GM18519 (cell line): ENCODE measurements around the gene CYP2S1.
"Not testable (repeated sequence)": the region's sequence is repeated elsewhere in the genome, so short reads cannot be mapped to it uniquely, and the experiment has no call there.

ENCODE experiments used
- ATAC-seq: cut with Tn5 transposase; IDR thresholded peaks from one replicate; pipeline ENCODE4 v1.9.1; 2021; ENCODE audit warnings: mild to moderate bottlenecking, moderate library complexity; ENCODE audit not compliant: unreplicated experiment, low FRiP score

Gene CYP2S1

GRCh38 chr19:41225238-41226052 is 32.4 kb downstream of the CYP2S1 start:
- ATAC-seq, result no peak

- ATAC-seq, result no peak
Observed at GRCh38 chr19:41226053-41226873, 33.2 kb downstream of the CYP2S1 start.

- ATAC-seq, result no peak
Observed at GRCh38 chr19:41226874-41227390, 33.9 kb downstream of the CYP2S1 start.

GRCh38 chr19:41228486-41228885 is 35.5 kb downstream of the CYP2S1 start:
- no peak for ATAC-seq

- not testable (repeated sequence) for ATAC-seq
Observed at GRCh38 chr19:41229338-41229737, 36.3 kb downstream of the CYP2S1 start.

GRCh38 chr19:41230067-41230857 is 37.2 kb downstream of the CYP2S1 start:
- no peak for ATAC-seq

- no peak for ATAC-seq
Observed at GRCh38 chr19:41232686-41233085, 39.7 kb downstream of the CYP2S1 start.

GRCh38 chr19:41233748-41234240 is 40.8 kb downstream of the CYP2S1 start:
- no peak for ATAC-seq

- ATAC-seq, result no peak
Observed at GRCh38 chr19:41234512-41235168, 41.6 kb downstream of the CYP2S1 start.

GRCh38 chr19:41235480-41235879 is 42.5 kb downstream of the CYP2S1 start:
- no peak for ATAC-seq

GRCh38 chr19:41238244-41238643 is 45.2 kb downstream of the CYP2S1 start:
- no peak for ATAC-seq

- no peak for ATAC-seq
Observed at GRCh38 chr19:41239363-41239762, 46.3 kb downstream of the CYP2S1 start.

- no peak for ATAC-seq
Observed at GRCh38 chr19:41239961-41240574, 47.0 kb downstream of the CYP2S1 start.

GRCh38 chr19:41241859-41242258 is 48.8 kb downstream of the CYP2S1 start:
- ATAC-seq, result no peak

- ATAC-seq, result no peak
Observed at GRCh38 chr19:41244117-41244516, 51.1 kb downstream of the CYP2S1 start.

GRCh38 chr19:41245843-41246242 is 52.8 kb downstream of the CYP2S1 start:
- no peak for ATAC-seq

GRCh38 chr19:41248895-41249294 is 55.9 kb downstream of the CYP2S1 start:
- no peak for ATAC-seq

- ATAC-seq, result no peak
Observed at GRCh38 chr19:41249707-41250423, 56.8 kb downstream of the CYP2S1 start.

- ATAC-seq, result no peak
Observed at GRCh38 chr19:41253660-41254059, 60.6 kb downstream of the CYP2S1 start.
